ENCODE measurements around the gene NR1D2.
A peak's percentile ranks its signal among the peaks of the same experiment; 100 is the strongest.

The NR1D2 gene

GRCh38 chr3:23944007-23944783 lies 891 bp upstream of the NR1D2 start:
- CTCF ChIA-PET: interaction anchor here (0.5 to 1.1 kb wide), 2 partner anchors 28 to 56 kb away, joined by 4 read pairs; no protein-coding TSS in a partner anchor
- H3K27ac ChIP-seq (ENCODE audit: extremely low read depth, low read depth, low read length): no peak overlapping the region
- POLR2A ChIA-PET: interaction anchor here (0.6 to 1.4 kb wide), 4 partner anchors 17 to 68 kb away, joined by 3 to 8 read pairs (median 5); partner anchors contain the start of genes NKIRAS1 and RPL15
- TF ChIP-seq ZSCAN5A (tag by site-specific recombination; IDR thresholded peaks at IDR 0.05) (no peak), ZBTB44 (tag by site-specific recombination; IDR thresholded peaks at IDR 0.05) (no peak), OSR2 (tag by site-specific recombination; IDR thresholded peaks at IDR 0.05) (no peak), ZNF184 (tag by site-specific recombination; IDR thresholded peaks at IDR 0.05) (no peak), ZNF433 (tag by site-specific recombination; IDR thresholded peaks at IDR 0.05; ENCODE audit: low read depth) (no peak), ZBTB17 (tag by site-specific recombination; IDR thresholded peaks at IDR 0.05) (peak; percentile 66), ZNF155 (tag by site-specific recombination; IDR thresholded peaks at IDR 0.05) (no peak), ZNF654 (tag by site-specific recombination; IDR thresholded peaks at IDR 0.05; ENCODE audit: low read depth) (no peak), ZNF510 (tag by site-specific recombination; IDR thresholded peaks at IDR 0.05; ENCODE audit: insufficient replicate concordance) (no peak), SP7 (tag by site-specific recombination; IDR thresholded peaks at IDR 0.05) (no peak), ZNF16 (tag by site-specific recombination; IDR thresholded peaks at IDR 0.05; ENCODE audit: low read depth) (no peak), ZNF292 (tag by site-specific recombination; IDR thresholded peaks at IDR 0.05; ENCODE audit: borderline replicate concordance, low read depth) (no peak), ZNF747 (tag by site-specific recombination; IDR thresholded peaks at IDR 0.05) (no peak), PRDM10 (tag by site-specific recombination; IDR thresholded peaks at IDR 0.05) (peak; percentile 84), ZBTB26 (tag by site-specific recombination; optimal IDR thresholded peaks at IDR 0.05) (no peak), REST (tag by site-specific recombination; IDR thresholded peaks at IDR 0.05) (no peak), ZNF544 (tag by site-specific recombination; IDR thresholded peaks at IDR 0.05) (no peak), ZNF324 (tag by site-specific recombination; IDR thresholded peaks at IDR 0.05) (no peak; the same call in 1 of the 2 replicates), ZNF19 (tag by site-specific recombination; IDR thresholded peaks at IDR 0.05; ENCODE audit: low read depth) (no peak), TRIM28 (IDR thresholded peaks at IDR 0.05; ENCODE audit: borderline replicate concordance, low read length) (no peak), ZNF211 (tag by site-specific recombination; IDR thresholded peaks at IDR 0.05; ENCODE audit: low read depth) (no peak), PRDM6 (tag by site-specific recombination; IDR thresholded peaks at IDR 0.05) (no peak), ZBTB48 (tag by site-specific recombination; IDR thresholded peaks at IDR 0.05) (no peak), ZNF335 (tag by site-specific recombination; conservative IDR thresholded peaks at IDR 0.05) (peak; percentile 32; the same call in 1 of the 2 replicates)
- no peaks in the 10 kb centered on the region for H3K4me1 ChIP-seq (ENCODE audit: control insufficient read depth, insufficient read depth, low read length)
- H3K36me3 ChIP-seq (ENCODE audit: control insufficient read depth in 2 of 2, insufficient read depth in 1 of 2, low read length in 2 of 2): no peaks in the 10 kb centered on the region
- no peaks in the 10 kb centered on the region for H3K9me3 ChIP-seq (ENCODE audit: control insufficient read depth, insufficient read depth, low read depth, low read length)
- H3K4me3 ChIP-seq (ENCODE audit: low read depth, low read length): peak overlapping the region; percentile 56; the same call in 1 of the 2 replicates

Data from HEK293 (cell line).